Daoy (cell line): ENCODE data around the gene HTN1. TPM values are rescaled to one million over a fixed set of nuclear protein-coding genes. Genes with fewer than 3 reads are reported as not detected.
"Not testable (repeated sequence)": the region's sequence is repeated elsewhere in the genome, so short reads cannot be mapped to it uniquely, and the experiment has no call there.

Experiments used
- DNase-seq: peaks from one replicate; pipeline ENCODE4 v3.0.0-alpha.2; 2015; ENCODE audit warnings: low read depth
- total RNA-seq: library from RNA; depleted of rRNA; stranded (reverse); fragments of >200 nt; shearing (Covaris generic); gene quantifications from 2 replicates; pipeline ENCODE4 v1.2.3, GENCODE V29; 2014; rRNA removed

HTN1 gene
- total RNA-seq = not detected in 2 replicates

DNA sequence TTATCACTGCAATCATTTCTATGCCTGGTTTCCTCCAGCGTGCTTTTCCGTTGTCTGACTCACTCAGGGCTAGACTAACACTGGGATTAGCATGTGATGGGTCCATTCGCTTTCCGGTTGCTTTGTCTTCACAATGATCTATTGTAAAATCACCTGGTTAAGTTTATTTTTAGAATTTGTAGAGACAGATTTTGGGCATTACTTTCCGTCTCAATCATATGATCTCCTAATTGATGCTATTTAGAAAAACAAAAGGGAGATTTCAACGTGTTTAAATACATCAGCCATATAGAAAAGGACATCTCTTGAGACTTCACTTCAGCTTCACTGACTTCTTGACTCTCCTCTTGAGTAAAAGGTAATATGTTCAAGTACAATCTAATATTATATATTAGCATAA is at the start of gene HTN1:
TSS of gene HTN1 (plus strand) at position 301 of the 400 bp plus-strand sequence. CDS start 2,639 bp downstream, outside the sequence.
- DNase-seq = not testable (repeated sequence)

DNA sequence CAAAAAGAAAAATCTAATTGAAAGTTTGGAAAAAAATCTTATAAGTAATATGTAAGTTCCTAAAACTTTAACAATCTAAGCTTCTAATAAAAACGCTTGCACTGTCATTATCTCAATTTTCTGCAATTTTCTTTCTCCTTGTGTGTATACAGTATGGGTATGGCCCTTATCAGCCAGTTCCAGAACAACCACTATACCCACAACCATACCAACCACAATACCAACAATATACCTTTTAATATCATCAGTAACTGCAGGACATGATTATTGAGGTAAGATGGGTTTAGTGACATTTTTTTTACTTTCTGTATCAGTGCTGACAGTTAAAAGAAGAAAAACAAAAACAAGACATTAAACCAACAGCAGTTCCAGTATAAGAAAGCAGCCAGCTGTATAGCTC is 49.5 kb upstream of the HTN1 start:
- DNase-seq = no peak

DNA sequence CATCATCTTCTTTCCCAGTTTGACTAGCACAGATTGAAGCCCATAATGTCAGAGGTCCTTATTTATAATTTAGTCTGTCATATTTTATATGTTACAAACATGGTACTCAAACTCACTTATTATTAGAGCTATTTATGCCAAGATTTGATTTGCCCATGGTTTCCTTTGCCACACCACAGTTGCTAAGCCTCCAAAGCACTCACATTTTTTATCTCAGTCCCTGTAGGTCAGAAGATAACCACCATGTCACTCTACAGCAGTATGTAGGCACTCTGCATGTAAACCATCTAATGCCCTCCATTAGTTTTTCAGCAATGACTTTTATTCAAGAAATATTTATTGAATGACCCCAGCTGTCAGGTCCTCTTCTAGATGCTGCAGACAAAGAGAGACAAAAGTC is 47.7 kb upstream of the HTN1 start:
- no peak for DNase-seq

DNA sequence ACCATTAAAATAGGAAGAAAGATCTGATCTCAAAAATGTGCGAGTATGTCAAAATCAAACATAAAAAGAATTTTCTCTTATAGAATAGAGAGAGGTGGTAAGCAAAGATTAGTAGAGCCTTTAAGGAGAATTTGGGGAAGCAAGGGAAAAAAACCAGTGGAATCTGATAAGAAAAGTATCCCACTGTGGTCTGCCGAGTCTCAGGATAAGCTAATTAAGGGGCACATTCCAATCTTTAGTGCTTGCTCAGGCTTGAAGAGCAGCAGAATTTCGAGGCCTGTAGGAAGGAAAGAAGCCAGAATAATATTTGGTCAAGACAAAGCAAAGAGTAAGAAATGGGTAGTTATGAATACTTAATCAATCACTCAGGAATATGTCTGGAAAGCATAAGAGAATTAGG is 41.5 kb upstream of the HTN1 start:
- no peak for DNase-seq

DNA sequence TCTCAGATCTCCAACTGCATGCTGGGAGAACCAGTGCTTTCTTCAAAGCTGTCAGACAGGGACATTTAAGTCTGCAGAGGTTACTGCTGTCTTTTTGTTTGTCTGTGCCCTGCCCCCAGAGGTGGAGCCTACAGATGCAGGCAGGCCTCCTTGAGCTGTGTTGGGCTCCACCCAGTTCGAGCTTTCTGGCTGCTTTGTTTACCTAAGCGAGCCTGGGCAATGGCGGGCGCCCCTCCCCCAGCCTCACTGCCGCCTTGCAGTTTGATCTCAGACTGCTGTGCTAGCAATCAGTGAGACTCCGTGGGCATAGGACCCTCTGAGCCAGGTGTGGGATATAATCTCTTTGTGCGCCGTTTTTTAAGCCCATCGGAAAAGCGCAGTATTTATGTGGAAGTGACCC is 31.2 kb upstream of the HTN1 start:
- not testable (repeated sequence) for DNase-seq

DNA sequence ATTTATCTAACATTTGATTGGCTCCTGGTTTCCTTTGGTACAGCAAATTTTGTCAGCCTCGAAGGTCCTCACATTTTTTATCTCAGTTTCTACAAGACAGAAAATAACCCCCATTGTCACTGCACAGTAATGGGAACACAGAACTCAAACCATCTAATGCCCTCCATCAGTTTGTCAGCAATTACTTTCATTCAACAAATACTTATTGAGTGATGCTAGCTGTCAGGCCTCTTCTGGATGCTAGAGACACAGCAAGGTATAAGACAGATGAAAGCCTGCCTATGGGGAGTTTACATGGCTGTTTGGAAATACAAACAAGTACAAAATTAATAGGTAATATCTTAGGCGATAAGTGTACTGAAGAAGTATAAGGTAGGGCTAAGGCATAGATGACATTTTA is 27.0 kb upstream of the HTN1 start:
- no peak for DNase-seq

DNA sequence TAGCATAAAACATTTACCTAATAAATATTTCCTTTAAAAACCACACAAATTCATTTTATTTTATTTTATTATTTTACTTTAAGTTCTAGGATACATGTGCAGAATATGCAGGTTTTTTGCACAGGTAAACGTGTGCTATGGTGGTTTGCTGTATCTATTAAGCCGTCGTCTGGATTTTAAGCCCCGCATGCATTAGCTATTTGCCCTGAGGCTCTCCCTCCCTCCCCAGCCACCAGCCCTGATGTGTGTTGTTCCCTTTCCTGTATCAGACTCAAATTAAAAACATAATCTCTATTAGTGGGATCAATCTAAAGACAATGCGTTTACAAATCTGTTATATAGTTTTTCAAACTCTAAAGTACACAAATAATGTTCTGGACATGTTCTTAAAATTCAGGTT is 23.2 kb upstream of the HTN1 start:
- no peak for DNase-seq

DNA sequence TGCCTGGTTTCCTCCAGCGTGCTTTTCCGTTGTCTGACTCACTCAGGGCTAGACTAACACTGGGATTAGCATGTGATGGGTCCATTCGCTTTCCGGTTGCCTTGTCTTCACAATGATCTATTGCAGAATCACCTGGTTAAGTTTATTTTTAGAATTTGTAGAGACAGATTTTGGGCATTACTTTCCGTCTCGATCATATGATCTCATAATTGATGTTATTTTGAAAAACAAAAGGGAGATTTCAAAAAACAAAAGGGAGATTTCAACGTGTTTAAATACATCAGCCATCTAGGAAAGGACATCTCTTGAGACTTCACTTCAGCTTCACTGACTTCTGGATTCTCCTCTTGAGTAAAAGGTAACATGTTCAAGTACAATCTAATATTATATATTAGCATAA is 22.1 kb upstream of the HTN1 start, which contains the start of gene HTN3:
TSS of gene HTN3 (plus strand) at position 301 of the 400 bp plus-strand sequence. CDS start 2,282 bp downstream, outside the sequence.
- not testable (repeated sequence) for DNase-seq

DNA sequence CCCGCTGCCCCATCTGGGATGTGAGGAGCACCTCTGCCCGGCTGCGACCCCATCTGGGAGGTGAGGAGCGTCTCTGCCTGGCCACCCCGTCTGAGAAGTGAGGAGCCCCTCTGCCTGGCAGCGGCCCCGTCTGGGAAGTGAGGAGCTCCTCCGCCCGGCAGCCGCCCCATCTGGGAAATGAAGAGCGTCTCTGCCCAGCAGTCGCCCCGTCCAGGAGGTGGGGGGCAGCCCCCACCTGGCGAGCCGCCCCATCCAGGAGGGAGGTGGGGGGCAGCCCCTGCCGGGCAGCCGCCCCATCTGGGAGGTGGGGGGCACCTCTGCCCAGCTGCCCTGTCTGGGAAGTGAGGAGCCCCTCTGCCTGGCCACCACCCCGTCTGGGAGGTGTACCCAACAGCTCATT is 12.7 kb upstream of the HTN1 start:
- DNase-seq = not testable (repeated sequence)

DNA sequence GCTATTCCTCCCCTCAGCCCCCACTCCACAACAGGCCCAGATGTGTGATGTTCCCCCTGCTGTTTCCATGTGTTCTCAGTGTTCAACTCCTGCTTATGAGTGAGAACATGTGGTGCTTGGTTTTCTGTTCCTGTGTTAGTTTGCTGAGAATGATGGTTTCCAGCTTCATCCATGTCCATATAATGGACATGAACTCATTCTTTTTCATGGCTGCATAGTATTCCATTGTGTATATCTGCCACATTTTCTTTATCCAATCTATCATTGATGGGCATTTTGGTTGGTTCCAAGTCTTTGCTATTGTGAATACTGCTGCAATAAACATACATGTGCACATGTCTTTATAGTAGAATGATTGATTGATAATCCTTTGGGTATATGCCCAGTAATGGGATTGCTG is 10.3 kb upstream of the HTN1 start:
- DNase-seq = not testable (repeated sequence)

DNA sequence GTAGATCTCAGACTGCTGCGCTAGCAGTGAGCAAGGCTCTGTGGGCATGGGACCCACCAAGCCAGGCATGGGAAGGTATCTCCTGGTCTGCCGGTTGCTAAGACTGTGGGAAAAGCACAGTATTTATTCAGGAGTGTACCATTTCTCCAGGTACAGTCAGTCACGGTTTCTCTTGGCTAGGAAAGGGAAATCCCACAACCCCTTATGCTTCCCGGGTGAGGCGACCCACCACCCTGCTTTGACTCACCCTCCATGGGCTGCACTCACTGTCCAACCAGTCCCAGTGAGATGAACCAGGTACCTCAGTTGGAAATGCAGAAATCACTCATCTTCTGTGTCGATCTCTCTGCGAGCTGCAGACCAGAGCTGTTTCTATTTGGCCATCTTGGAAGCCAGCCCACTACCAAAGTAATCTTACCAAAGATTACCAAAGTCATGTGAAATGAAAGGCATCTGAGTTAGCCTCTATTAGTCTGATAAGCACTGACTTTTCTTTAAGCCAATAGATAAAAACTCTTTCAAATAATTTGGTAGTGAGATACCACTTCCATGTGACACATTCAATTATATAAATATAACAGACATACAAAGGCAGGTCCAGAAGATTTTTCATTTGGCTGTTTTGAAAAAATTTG is 8.5 kb upstream of the HTN1 start:
- no peak for DNase-seq

DNA sequence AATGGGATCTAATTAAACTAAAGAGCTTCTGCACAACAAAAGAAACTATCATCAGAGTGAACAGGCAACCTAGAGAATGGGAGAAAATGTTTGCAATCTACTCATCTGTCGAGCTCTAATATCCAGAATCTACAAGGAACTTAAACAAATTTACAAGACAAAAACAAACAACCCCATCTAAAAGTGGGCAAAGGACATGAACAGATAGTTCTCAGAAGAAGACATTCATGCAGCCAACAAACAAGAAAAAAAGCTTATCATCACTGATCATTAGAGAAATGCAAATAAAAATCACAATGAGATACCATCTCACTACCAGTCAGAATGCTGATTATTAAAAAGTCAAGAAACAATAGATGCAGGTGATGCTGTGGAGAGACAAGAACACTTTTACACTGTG is 6.3 kb downstream of the HTN1 start:
- DNase-seq = not testable (repeated sequence)

DNA sequence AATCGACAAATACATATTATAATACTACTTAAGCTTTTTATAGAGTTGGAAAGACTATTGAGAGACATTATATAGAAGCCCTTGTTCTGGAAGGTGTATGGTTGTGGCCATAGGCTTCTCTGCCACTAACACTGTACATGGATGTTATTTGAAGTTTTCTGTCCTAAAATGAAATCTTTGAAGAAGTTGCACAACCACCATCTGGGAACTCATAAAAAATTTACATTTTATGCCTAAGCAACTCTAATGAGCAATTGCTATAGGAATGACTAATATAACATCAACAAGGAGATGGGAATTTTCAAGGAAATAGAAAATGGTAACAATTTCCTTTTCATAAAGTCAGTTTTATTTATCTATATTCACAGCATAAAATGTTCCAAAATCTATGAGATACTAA is 7.4 kb downstream of the HTN1 start:
- no peak for DNase-seq

DNA sequence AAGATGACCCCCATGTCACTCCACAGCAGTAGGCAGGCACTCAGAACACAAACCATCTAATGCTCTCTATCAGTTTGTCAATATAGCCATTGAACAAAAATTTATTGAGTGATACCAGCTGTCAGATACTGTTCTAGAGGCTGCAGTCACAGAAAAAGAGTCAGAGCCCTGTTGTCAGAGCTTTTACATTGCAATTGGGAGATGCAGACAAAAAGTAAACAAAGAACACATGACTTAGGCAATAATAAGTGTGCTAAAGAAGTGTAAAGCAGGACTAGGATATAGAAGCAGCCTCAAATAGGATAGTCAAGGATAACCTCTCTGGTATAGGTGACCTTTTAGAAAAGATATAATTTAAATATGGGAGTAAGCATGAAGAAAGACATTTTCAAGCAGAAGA is 8.9 kb downstream of the HTN1 start:
- DNase-seq = no peak

DNA sequence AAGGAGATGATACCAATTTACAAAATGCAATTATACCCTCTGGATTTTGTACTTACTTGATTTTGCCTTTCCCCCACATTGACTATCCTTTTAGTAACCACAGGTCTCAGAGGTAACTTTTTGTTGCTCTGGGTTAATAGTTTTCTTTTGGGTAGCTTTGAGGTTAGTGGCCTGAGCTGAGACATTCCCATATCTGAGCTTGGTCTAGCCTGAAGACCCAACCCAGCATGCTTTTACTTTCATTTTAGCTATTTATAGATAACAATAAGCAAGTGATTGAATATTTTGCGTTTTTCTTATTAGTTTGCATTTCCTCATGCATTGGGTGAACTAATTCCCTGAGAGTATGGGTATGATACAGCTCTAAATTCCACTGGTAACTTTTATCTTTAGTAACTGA is 11.8 kb downstream of the HTN1 start:
- no peak for DNase-seq

DNA sequence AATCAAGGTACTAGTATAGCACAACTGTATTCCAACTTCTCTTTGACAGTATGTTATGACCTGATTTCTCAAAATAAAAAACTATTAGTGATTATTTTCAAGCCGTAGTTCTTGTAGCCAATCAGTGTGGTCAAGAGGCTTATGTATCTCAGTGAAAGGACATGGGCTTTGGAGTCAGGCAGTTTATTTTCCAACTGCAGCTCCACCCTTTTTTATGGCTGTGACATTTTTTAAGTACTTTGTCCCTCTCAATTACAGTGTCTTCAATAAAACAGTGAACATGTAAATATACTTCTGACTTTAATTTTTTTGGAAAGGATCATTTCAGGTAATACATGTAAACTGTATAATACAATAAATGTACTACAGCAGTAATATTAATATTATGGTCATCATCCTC is 30.0 kb downstream of the HTN1 start:
- no peak for DNase-seq

DNA sequence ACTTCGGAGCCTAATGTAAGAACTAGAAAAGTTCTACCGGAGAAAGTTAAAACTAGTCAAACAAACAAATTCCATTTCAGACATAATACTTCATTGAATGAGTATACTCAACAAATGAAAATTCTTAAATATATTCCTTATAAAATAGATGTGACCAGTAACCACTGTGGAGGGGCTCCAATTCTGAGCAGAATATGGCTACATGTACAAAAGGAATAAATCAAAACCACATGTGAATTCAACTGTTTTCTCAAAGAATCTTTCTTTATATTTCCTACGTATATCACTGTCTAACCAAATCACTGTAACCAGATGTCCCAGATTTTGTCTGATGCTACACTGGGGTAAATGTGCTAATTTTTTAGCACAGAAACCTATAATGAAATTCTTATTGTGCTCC is 49.0 kb downstream of the HTN1 start:
- no peak for DNase-seq

Other genes starting within 250 kb of the HTN1 start
- gene SULT1E1, start 190.3 kb upstream of the HTN1 start, total RNA-seq = 0.33 and 1.3 TPM in 2 replicates
- gene CSN1S1, start 119.4 kb upstream of the HTN1 start, total RNA-seq = not detected in 2 replicates
- not detected in 2 replicates for gene CSN2, start 84.7 kb upstream of the HTN1 start, total RNA-seq
- not detected in 2 replicates for gene STATH, start 54.5 kb upstream of the HTN1 start, total RNA-seq
- not detected in 2 replicates for gene HTN3, start 22.0 kb upstream of the HTN1 start, total RNA-seq
- gene PRR27, start 103.8 kb downstream of the HTN1 start, total RNA-seq = not detected in 2 replicates
- not detected in 2 replicates for gene ODAM, start 145.3 kb downstream of the HTN1 start, total RNA-seq
- 0.97 TPM in 1 of 2 replicates, not detected in the other for gene FDCSP, start 175.7 kb downstream of the HTN1 start, total RNA-seq
- gene CSN3, start 192.2 kb downstream of the HTN1 start, total RNA-seq = not detected in 2 replicates